GM21528 (cell line): ENCODE results near the gene AKAP13.

Experiments
- ATAC-seq: cut with Tn5 transposase; IDR thresholded peaks from one replicate; pipeline ENCODE4 v1.9.1; 2021; ENCODE audit warnings: mild to moderate bottlenecking, moderate library complexity; ENCODE audit not compliant: unreplicated experiment, low FRiP score

The AKAP13 gene

GRCh38 chr15:85383470-85384148, 3.2 kb downstream of the AKAP13 start:
- ATAC-seq, result no peak

GRCh38 chr15:85386261-85386660, 5.9 kb downstream of the AKAP13 start:
- no peak for ATAC-seq

- no peak for ATAC-seq
These were observed 8.3 kb downstream of the AKAP13 start for GRCh38 chr15:85388566-85389305.

- ATAC-seq, result no peak
These were observed 8.9 kb downstream of the AKAP13 start for GRCh38 chr15:85389306-85389650.

- ATAC-seq, result no peak
These were observed 9.4 kb downstream of the AKAP13 start for GRCh38 chr15:85389772-85390171.

- no peak for ATAC-seq
These were observed 12.8 kb downstream of the AKAP13 start for GRCh38 chr15:85393210-85393609.

- no peak for ATAC-seq
These were observed 14.3 kb downstream of the AKAP13 start for GRCh38 chr15:85394554-85395333.

- ATAC-seq, result no peak
These were observed 16.2 kb downstream of the AKAP13 start for GRCh38 chr15:85396554-85396953.

- ATAC-seq, result no peak
These were observed 16.7 kb downstream of the AKAP13 start for GRCh38 chr15:85397151-85397550.

- ATAC-seq, result no peak
These were observed 17.5 kb downstream of the AKAP13 start for GRCh38 chr15:85397926-85398325.

- no peak for ATAC-seq
These were observed 18.4 kb downstream of the AKAP13 start for GRCh38 chr15:85398822-85399221.

GRCh38 chr15:85399627-85400026, 19.2 kb downstream of the AKAP13 start:
- ATAC-seq, result no peak

GRCh38 chr15:85400606-85401005, 20.2 kb downstream of the AKAP13 start:
- ATAC-seq, result no peak

- no peak for ATAC-seq
These were observed 20.8 kb downstream of the AKAP13 start for GRCh38 chr15:85401108-85401774.

- no peak for ATAC-seq
These were observed 21.9 kb downstream of the AKAP13 start for GRCh38 chr15:85402195-85402881.

- ATAC-seq, result no peak
These were observed 23.3 kb downstream of the AKAP13 start for GRCh38 chr15:85403745-85404144.

- ATAC-seq, result no peak
These were observed 23.9 kb downstream of the AKAP13 start for GRCh38 chr15:85404176-85404917.

GRCh38 chr15:85404918-85405866, 24.8 kb downstream of the AKAP13 start:
- no peak for ATAC-seq

- no peak for ATAC-seq
These were observed 26.5 kb downstream of the AKAP13 start for GRCh38 chr15:85406916-85407315.
